Measurements from ENCODE around the gene EGLN1. TPM values are rescaled to one million over a fixed set of nuclear protein-coding genes. Genes with fewer than 3 reads are reported as not detected.

EGLN1 gene
- total RNA-seq, 1 experiment from 2014 or later: 27.1 TPM

DNA sequence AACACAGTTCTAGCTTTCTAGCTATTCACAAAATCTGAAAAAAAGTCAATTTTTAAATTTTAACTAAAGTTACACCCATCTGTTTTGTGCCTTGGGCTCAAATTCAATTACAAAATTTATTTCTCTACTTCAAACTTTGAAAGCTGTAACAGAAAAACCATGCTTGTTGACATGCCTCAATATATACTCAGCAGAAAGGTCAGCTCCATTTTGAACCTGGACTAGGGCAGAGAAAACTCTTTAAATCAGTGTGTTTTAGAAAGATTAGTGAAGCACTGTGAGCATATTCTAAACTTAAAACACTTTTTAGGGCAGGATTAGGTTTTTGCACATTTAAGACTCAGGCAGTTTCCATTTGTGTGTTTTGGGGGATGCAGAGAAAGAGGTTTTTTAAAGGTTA is 49.6 kb downstream of the EGLN1 start:
- Histone ChIP-seq H3K27me3 (ENCODE audit: insufficient read depth, low read length) (no peaks in the 10 kb centered on the region), H3K4me1 (ENCODE audit: control insufficient read depth in 1 of 2, insufficient read depth in 2 of 2, low read length in 2 of 2) (no peaks in the 10 kb centered on the region), H3K79me2 (ENCODE audit: insufficient read depth, low read length) (peaks cover 84% of the 10 kb centered on the region), H2AFZ (ENCODE audit: low read depth, low read length, poor library complexity, severe bottlenecking) (no peak overlapping the region), H4K20me1 (ENCODE audit: insufficient read depth) (peaks cover 3% of the 10 kb centered on the region; the same call in 1 of the 2 replicates), H3K9me2 (ENCODE audit: insufficient read depth) (no peaks in the 10 kb centered on the region), H3K36me3 (ENCODE audit: control insufficient read depth in 1 of 2, insufficient read depth in 2 of 2, low read length in 2 of 2) (peaks cover 3 to 9% of the 10 kb centered on the region in 2 experiments; a peak in 1 of 4 replicates), H3K27ac (ENCODE audit: low read depth, low read length) (no peak overlapping the region), H3K9me3 (ENCODE audit: control insufficient read depth in 1 of 2, insufficient read depth in 1 of 2, low read depth in 1 of 2, low read length in 2 of 2) (no peaks in the 10 kb centered on the region), H3K9ac (ENCODE audit: low read length) (no peak overlapping the region), H3K4me3 (replicated peaks in 1 of 2; ENCODE audit: low read depth in 1 of 2, low read length in 2 of 2) (no peak overlapping the region), H3K4me2 (ENCODE audit: low read length) (no peak overlapping the region)
- CTCF ChIA-PET: no interaction called here
- intact Hi-C loops (cut with micrococcal nuclease): no loop called here
- RAD21 ChIA-PET (ENCODE audit: low non-redundant PET in 1 of 2, low total read pairs in 2 of 2, uncharacterized antibody in 2 of 2, unreplicated experiment in 2 of 2): no interaction called here
- ATAC-seq (no peak), DNase-seq (ENCODE audit: low read depth, low spot score) (no peak)
- no peak for TF ChIP-seq ELF1 (IDR thresholded peaks at IDR 0.05; ENCODE audit: borderline replicate concordance, low read depth)
- TF ChIP-seq ZFX (IDR thresholded peaks at IDR 0.05): no peak
- TF ChIP-seq POLR2AphosphoS5 (IDR thresholded peaks at IDR 0.05; ENCODE audit: low read depth, low read length): no peak
- TF ChIP-seq, protein P1, sequence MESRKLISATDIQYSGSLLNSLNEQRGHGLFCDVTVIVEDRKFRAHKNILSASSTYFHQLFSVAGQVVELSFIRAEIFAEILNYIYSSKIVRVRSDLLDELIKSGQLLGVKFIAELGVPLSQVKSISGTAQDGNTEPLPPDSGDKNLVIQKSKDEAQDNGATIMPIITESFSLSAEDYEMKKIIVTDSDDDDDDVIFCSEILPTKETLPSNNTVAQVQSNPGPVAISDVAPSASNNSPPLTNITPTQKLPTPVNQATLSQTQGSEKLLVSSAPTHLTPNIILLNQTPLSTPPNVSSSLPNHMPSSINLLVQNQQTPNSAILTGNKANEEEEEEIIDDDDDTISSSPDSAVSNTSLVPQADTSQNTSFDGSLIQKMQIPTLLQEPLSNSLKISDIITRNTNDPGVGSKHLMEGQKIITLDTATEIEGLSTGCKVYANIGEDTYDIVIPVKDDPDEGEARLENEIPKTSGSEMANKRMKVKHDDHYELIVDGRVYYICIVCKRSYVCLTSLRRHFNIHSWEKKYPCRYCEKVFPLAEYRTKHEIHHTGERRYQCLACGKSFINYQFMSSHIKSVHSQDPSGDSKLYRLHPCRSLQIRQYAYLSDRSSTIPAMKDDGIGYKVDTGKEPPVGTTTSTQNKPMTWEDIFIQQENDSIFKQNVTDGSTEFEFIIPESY (IDR thresholded peaks at IDR 0.05; ENCODE audit: extremely low read depth, insufficient replicate concordance, low read length): no peak
- TF ChIP-seq, protein P2, sequence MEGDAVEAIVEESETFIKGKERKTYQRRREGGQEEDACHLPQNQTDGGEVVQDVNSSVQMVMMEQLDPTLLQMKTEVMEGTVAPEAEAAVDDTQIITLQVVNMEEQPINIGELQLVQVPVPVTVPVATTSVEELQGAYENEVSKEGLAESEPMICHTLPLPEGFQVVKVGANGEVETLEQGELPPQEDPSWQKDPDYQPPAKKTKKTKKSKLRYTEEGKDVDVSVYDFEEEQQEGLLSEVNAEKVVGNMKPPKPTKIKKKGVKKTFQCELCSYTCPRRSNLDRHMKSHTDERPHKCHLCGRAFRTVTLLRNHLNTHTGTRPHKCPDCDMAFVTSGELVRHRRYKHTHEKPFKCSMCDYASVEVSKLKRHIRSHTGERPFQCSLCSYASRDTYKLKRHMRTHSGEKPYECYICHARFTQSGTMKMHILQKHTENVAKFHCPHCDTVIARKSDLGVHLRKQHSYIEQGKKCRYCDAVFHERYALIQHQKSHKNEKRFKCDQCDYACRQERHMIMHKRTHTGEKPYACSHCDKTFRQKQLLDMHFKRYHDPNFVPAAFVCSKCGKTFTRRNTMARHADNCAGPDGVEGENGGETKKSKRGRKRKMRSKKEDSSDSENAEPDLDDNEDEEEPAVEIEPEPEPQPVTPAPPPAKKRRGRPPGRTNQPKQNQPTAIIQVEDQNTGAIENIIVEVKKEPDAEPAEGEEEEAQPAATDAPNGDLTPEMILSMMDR (IDR thresholded peaks at IDR 0.05 in 2 of 3, conservative IDR thresholded peaks at IDR 0.05 in 1 of 3; ENCODE audit: borderline replicate concordance in 1 of 3, insufficient read depth in 1 of 3, low read depth in 2 of 3, low read length in 2 of 3): no peak
- TF ChIP-seq FOSL1 (IDR thresholded peaks at IDR 0.05; ENCODE audit: low read depth): no peak
- TF ChIP-seq, protein P3, sequence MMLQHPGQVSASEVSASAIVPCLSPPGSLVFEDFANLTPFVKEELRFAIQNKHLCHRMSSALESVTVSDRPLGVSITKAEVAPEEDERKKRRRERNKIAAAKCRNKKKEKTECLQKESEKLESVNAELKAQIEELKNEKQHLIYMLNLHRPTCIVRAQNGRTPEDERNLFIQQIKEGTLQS (IDR thresholded peaks at IDR 0.05): no peak
- TF ChIP-seq ZNF274 (IDR thresholded peaks at IDR 0.05; ENCODE audit: low read depth, low read length): no peak
- BruUV-seq (replicated peaks): no TSS peak
- POLR2A ChIA-PET: no interaction called here

Data from HCT116 (cell line).